Dermis microvascular lymphatic vessel endothelial cell (primary cell): Measurements from ENCODE around the gene CNTNAP5. TPM values are rescaled to one million over a fixed set of nuclear protein-coding genes. Genes with fewer than 3 reads are reported as not detected.

Experiments used
- DNase-seq, 2 donors: peaks; one replicate each; pipeline versions ENCODE4 v3.0.0 to v3.0.0-alpha.2; 2010; ENCODE audit warnings: low read depth in 2 of 2
- total RNA-seq: library from RNA; depleted of rRNA; stranded (reverse); fragments of >200 nt; gene quantifications from 2 replicates; pipeline ENCODE4 v1.2.1, GENCODE V29; 2014

The CNTNAP5 gene
- total RNA-seq, 1 donor from 2014 or later, result not detected

GRCh38 chr2:124540805-124541204, 515.7 kb downstream of the CNTNAP5 start:
- no peak for DNase-seq

- DNase-seq, result no peak
Measured at GRCh38 chr2:124542932-124543640, 518.0 kb downstream of the CNTNAP5 start.

GRCh38 chr2:124547700-124548099, 522.6 kb downstream of the CNTNAP5 start:
- no peak for DNase-seq

- DNase-seq, result no peak
Measured at GRCh38 chr2:124558277-124558905, 533.3 kb downstream of the CNTNAP5 start.

- no peak for DNase-seq
Measured at GRCh38 chr2:124559236-124559635, 534.1 kb downstream of the CNTNAP5 start.

GRCh38 chr2:124560592-124561112, 535.6 kb downstream of the CNTNAP5 start:
- no peak for DNase-seq

- no peak for DNase-seq
Measured at GRCh38 chr2:124561486-124561885, 536.4 kb downstream of the CNTNAP5 start.

- DNase-seq, result no peak
Measured at GRCh38 chr2:124563426-124563825, 538.3 kb downstream of the CNTNAP5 start.

GRCh38 chr2:124566518-124566970, 541.5 kb downstream of the CNTNAP5 start:
- DNase-seq, result no peak

GRCh38 chr2:124570872-124571271, 545.8 kb downstream of the CNTNAP5 start:
- no peak for DNase-seq

GRCh38 chr2:124571836-124572235, 546.7 kb downstream of the CNTNAP5 start:
- DNase-seq, result no peak

- DNase-seq, result no peak
Measured at GRCh38 chr2:124572934-124573634, 548.0 kb downstream of the CNTNAP5 start.

GRCh38 chr2:124575497-124575896, 550.4 kb downstream of the CNTNAP5 start:
- DNase-seq, result no peak

- DNase-seq, result no peak
Measured at GRCh38 chr2:124580263-124580662, 555.2 kb downstream of the CNTNAP5 start.

- DNase-seq, result no peak
Measured at GRCh38 chr2:124582387-124582786, 557.3 kb downstream of the CNTNAP5 start.

GRCh38 chr2:124584615-124585014, 559.5 kb downstream of the CNTNAP5 start:
- DNase-seq, result no peak

GRCh38 chr2:124585277-124585676, 560.2 kb downstream of the CNTNAP5 start:
- DNase-seq, result no peak

GRCh38 chr2:124586210-124586609, 561.1 kb downstream of the CNTNAP5 start:
- no peak for DNase-seq

- no peak for DNase-seq
Measured at GRCh38 chr2:124586835-124587234, 561.7 kb downstream of the CNTNAP5 start.

- no peak for DNase-seq
Measured at GRCh38 chr2:124589971-124590370, 564.9 kb downstream of the CNTNAP5 start.

GRCh38 chr2:124602759-124603158, 577.7 kb downstream of the CNTNAP5 start:
- no peak for DNase-seq

GRCh38 chr2:124604940-124605339, 579.9 kb downstream of the CNTNAP5 start:
- DNase-seq, result no peak
